ENCODE results near the gene LRRC32. TPM values are rescaled to one million over a fixed set of nuclear protein-coding genes. Genes with fewer than 3 reads are reported as not detected.

The LRRC32 gene
- total and polyA plus RNA-seq, 2 donors (not counting 1 experiment from before 2014, with no cell fraction given) = 19.2 to 103 TPM

DNA sequence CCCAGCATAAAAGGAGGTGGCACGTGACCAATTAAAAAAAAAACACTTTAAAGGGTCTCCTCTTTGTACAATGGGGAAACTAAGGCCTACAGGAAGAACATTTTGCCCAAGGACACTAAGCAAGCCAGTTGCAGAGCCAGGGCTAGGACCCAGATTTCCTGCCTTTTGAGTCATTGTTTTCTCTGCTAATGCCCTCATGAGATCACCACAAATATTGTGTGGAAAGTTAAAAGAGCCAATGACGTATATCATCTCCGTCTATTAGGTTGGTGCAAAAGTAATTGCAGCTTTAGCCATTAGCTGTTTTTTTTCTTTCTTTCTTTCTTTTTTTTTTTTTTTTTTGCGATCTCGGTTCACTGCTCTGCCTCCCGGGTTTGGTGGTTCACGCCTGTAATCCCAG is 24.1 kb upstream of the LRRC32 start:
- Histone ChIP-seq H3K27ac (ENCODE audit: insufficient read depth, low read length) (no peak overlapping the region), H3K9ac (ENCODE audit: insufficient read depth, low read length) (no peak overlapping the region), H2AFZ (ENCODE audit: low read length) (no peak overlapping the region), H3K79me2 (ENCODE audit: control insufficient read depth, insufficient read depth, low read length) (no peaks in the 10 kb centered on the region), H4K20me1 (ENCODE audit: control insufficient read depth, extremely low read depth, insufficient read depth, low read length) (no peaks in the 10 kb centered on the region), H3K27me3 (ENCODE audit: control insufficient read depth, insufficient read depth, low read length) (no peaks in the 10 kb centered on the region), H3K4me2 (ENCODE audit: extremely low read depth, insufficient read depth, low read length) (no peak overlapping the region), H3K4me1 (ENCODE audit: control insufficient read depth, extremely low read depth, insufficient read depth, low read length) (peaks cover 6% of the 10 kb centered on the region), H3K9me3 (ENCODE audit: control insufficient read depth, insufficient read depth, low read depth, low read length) (no peaks in the 10 kb centered on the region), H3K4me3 (replicated peaks in 1 of 4; ENCODE audit: control extremely low read depth in 1 of 4, insufficient read depth in 1 of 4, low read depth in 3 of 4, low read length in 4 of 4) (no peak overlapping the region), H3K36me3 (ENCODE audit: control insufficient read depth, insufficient read depth, low read length) (no peaks in the 10 kb centered on the region)
- no peak for TF ChIP-seq EZH2 (IDR thresholded peaks at IDR 0.05; ENCODE audit: low read length, missing control alignments)
- TF ChIP-seq, protein P1, sequence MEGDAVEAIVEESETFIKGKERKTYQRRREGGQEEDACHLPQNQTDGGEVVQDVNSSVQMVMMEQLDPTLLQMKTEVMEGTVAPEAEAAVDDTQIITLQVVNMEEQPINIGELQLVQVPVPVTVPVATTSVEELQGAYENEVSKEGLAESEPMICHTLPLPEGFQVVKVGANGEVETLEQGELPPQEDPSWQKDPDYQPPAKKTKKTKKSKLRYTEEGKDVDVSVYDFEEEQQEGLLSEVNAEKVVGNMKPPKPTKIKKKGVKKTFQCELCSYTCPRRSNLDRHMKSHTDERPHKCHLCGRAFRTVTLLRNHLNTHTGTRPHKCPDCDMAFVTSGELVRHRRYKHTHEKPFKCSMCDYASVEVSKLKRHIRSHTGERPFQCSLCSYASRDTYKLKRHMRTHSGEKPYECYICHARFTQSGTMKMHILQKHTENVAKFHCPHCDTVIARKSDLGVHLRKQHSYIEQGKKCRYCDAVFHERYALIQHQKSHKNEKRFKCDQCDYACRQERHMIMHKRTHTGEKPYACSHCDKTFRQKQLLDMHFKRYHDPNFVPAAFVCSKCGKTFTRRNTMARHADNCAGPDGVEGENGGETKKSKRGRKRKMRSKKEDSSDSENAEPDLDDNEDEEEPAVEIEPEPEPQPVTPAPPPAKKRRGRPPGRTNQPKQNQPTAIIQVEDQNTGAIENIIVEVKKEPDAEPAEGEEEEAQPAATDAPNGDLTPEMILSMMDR (conservative IDR thresholded peaks at IDR 0.05 in 1 of 2, IDR thresholded peaks at IDR 0.05 in 1 of 2; ENCODE audit: low read depth in 1 of 2, low read length in 2 of 2) = no peak
- DNase-seq (ENCODE audit: low read depth in 2 of 2) = peak; percentile 76 to 84

DNA sequence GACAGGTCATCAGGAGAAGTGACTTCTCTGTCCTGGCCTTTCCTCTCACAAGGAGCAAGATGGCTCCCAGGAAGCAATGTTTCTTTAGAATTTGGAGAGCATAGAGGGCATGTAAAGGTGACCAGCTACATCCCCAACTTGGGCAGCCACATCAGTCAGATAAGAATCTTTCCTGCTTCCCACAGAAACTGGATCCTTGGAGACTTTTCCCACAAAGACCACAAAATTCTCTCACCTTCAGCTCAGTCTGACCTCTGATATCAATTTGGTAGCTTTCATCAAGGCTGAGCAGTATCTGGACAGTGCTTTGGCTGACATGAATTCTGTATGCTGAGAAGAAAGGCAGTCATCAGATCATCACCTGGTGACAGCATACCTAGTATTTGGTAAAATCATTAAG is 23.3 kb upstream of the LRRC32 start:
- H4K20me1 ChIP-seq (ENCODE audit: control insufficient read depth, extremely low read depth, insufficient read depth, low read length) = no peaks in the 10 kb centered on the region
- no peak overlapping the region for H3K4me2 ChIP-seq (ENCODE audit: extremely low read depth, insufficient read depth, low read length)
- H3K4me1 ChIP-seq (ENCODE audit: control insufficient read depth, extremely low read depth, insufficient read depth, low read length) = no peaks in the 10 kb centered on the region
- no peak overlapping the region for H2AFZ ChIP-seq (ENCODE audit: low read length)
- TF ChIP-seq, protein P1 (conservative IDR thresholded peaks at IDR 0.05 in 1 of 2, IDR thresholded peaks at IDR 0.05 in 1 of 2; ENCODE audit: low read depth in 1 of 2, low read length in 2 of 2) = no peak
- no peak for TF ChIP-seq EZH2 (IDR thresholded peaks at IDR 0.05; ENCODE audit: low read length, missing control alignments)
- H3K4me3 ChIP-seq (replicated peaks in 1 of 4; ENCODE audit: control extremely low read depth in 1 of 4, insufficient read depth in 1 of 4, low read depth in 3 of 4, low read length in 4 of 4) = no peak overlapping the region
- H3K79me2 ChIP-seq (ENCODE audit: control insufficient read depth, insufficient read depth, low read length) = no peaks in the 10 kb centered on the region
- no peaks in the 10 kb centered on the region for H3K9me3 ChIP-seq (ENCODE audit: control insufficient read depth, insufficient read depth, low read depth, low read length)
- no peaks in the 10 kb centered on the region for H3K27me3 ChIP-seq (ENCODE audit: control insufficient read depth, insufficient read depth, low read length)
- H3K9ac ChIP-seq (ENCODE audit: insufficient read depth, low read length) = no peak overlapping the region
- no peaks in the 10 kb centered on the region for H3K36me3 ChIP-seq (ENCODE audit: control insufficient read depth, insufficient read depth, low read length)
- H3K27ac ChIP-seq (ENCODE audit: insufficient read depth, low read length) = no peak overlapping the region
- DNase-seq (ENCODE audit: low read depth in 2 of 2) = no peak

DNA sequence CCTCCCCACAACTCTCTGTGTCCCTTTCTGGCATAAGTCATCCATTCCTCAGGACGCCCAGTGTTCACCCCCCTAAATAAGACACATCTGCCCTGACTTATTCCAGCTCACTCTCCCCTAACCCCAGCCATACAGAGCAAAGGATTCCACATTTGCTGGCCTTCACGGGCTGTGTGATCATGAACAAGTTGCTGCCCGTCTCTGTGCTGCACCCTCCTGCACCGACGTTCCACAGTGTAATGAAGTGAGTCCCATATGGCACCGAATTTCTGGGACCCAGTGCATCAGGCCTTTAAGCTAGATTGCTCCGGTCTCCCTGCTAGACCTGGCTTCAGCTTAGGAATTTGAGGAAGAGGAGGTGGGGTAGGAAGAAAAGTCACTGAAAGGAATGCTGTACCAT is 22.4 kb upstream of the LRRC32 start:
- H3K4me2 ChIP-seq (ENCODE audit: extremely low read depth, insufficient read depth, low read length) = no peak overlapping the region
- H3K79me2 ChIP-seq (ENCODE audit: control insufficient read depth, insufficient read depth, low read length) = no peaks in the 10 kb centered on the region
- no peaks in the 10 kb centered on the region for H4K20me1 ChIP-seq (ENCODE audit: control insufficient read depth, extremely low read depth, insufficient read depth, low read length)
- H3K27ac ChIP-seq (ENCODE audit: insufficient read depth, low read length) = no peak overlapping the region
- TF ChIP-seq EZH2 (IDR thresholded peaks at IDR 0.05; ENCODE audit: low read length, missing control alignments) = no peak
- TF ChIP-seq, protein P1 (conservative IDR thresholded peaks at IDR 0.05 in 1 of 2, IDR thresholded peaks at IDR 0.05 in 1 of 2; ENCODE audit: low read depth in 1 of 2, low read length in 2 of 2) = no peak
- H3K36me3 ChIP-seq (ENCODE audit: control insufficient read depth, insufficient read depth, low read length) = no peaks in the 10 kb centered on the region
- H3K9me3 ChIP-seq (ENCODE audit: control insufficient read depth, insufficient read depth, low read depth, low read length) = no peaks in the 10 kb centered on the region
- H3K4me1 ChIP-seq (ENCODE audit: control insufficient read depth, extremely low read depth, insufficient read depth, low read length) = no peaks in the 10 kb centered on the region
- H3K4me3 ChIP-seq (replicated peaks in 1 of 4; ENCODE audit: control extremely low read depth in 1 of 4, insufficient read depth in 1 of 4, low read depth in 3 of 4, low read length in 4 of 4) = no peak overlapping the region
- no peak overlapping the region for H3K9ac ChIP-seq (ENCODE audit: insufficient read depth, low read length)
- H2AFZ ChIP-seq (ENCODE audit: low read length) = no peak overlapping the region
- DNase-seq (ENCODE audit: low read depth in 2 of 2) = no peak
- H3K27me3 ChIP-seq (ENCODE audit: control insufficient read depth, insufficient read depth, low read length) = no peaks in the 10 kb centered on the region
